WTC11 (cell line): ENCODE measurements around the gene RNF39. TPM values are rescaled to one million over a fixed set of nuclear protein-coding genes. Genes with fewer than 3 reads are reported as not detected.

ENCODE experiments used
- ATF3 ChIP-seq: sonication (generic); formaldehyde crosslinking; conservative IDR thresholded peaks from 2 replicates; pipeline ENCODE4 v1.8.1; 2022; ENCODE audit warnings: mild to moderate bottlenecking, missing genetic modification reagents
- ATF6 ChIP-seq: sonication (generic); formaldehyde crosslinking; IDR thresholded peaks from 2 replicates; pipeline ENCODE4 v1.8.1; 2023; ENCODE audit warnings: mild to moderate bottlenecking, missing genetic modification reagents
- CTCF ChIP-seq: fragments of 200-600 bp; IDR thresholded peaks from 2 replicates; pipeline ENCODE4 v1.8.0; 2022; ENCODE audit warnings: antibody characterized with exemption
- FOXP1 ChIP-seq: sonication (generic); formaldehyde crosslinking; IDR thresholded peaks from 2 replicates; pipeline ENCODE4 v1.8.0; 2022; ENCODE audit warnings: missing genetic modification reagents, mild to moderate bottlenecking, moderate library complexity, borderline replicate concordance
- FOXP4 ChIP-seq: sonication (generic); formaldehyde crosslinking; IDR thresholded peaks from 2 replicates; pipeline ENCODE4 v1.8.0; 2022; ENCODE audit warnings: mild to moderate bottlenecking, missing genetic modification reagents
- GTF2I ChIP-seq: fragments of 250-450 bp; sonication (Bioruptor Pico); conservative IDR thresholded peaks from 2 replicates; pipeline ENCODE4 v1.4.0; 2021; ENCODE audit warnings: mild to moderate bottlenecking
- JAZF1 ChIP-seq: fragments of 250-450 bp; sonication (Bioruptor Pico); IDR thresholded peaks from 2 replicates; pipeline ENCODE4 v1.9.0; 2021; ENCODE audit warnings: moderate library complexity, mild to moderate bottlenecking, inconsistent platforms
- JUN ChIP-seq: sonication (generic); formaldehyde crosslinking; IDR thresholded peaks from 2 replicates; pipeline ENCODE4 v1.8.0; 2023; ENCODE audit warnings: mild to moderate bottlenecking, missing genetic modification reagents
- MAX ChIP-seq: sonication (generic); formaldehyde crosslinking; IDR thresholded peaks from 2 replicates; pipeline ENCODE4 v1.8.0; 2022; ENCODE audit warnings: mild to moderate bottlenecking, missing genetic modification reagents
- MLX ChIP-seq: sonication (generic); formaldehyde crosslinking; IDR thresholded peaks from 2 replicates; pipeline ENCODE4 v1.8.1; 2023; ENCODE audit warnings: mild to moderate bottlenecking, missing genetic modification reagents, moderate library complexity
- NFE2L1 ChIP-seq: sonication (generic); formaldehyde crosslinking; IDR thresholded peaks from 2 replicates; pipeline ENCODE4 v1.8.1; 2023; ENCODE audit warnings: missing genetic modification reagents
- NR2C2 ChIP-seq: sonication (generic); formaldehyde crosslinking; IDR thresholded peaks from 2 replicates; pipeline ENCODE4 v1.8.0; 2022; ENCODE audit warnings: mild to moderate bottlenecking, missing genetic modification reagents
- OVOL2 ChIP-seq: fragments of 250-450 bp; sonication (Bioruptor Pico); IDR thresholded peaks from 2 replicates; pipeline ENCODE4 v1.9.0; 2021; ENCODE audit warnings: mild to moderate bottlenecking, borderline replicate concordance
- PRDM15 ChIP-seq: sonication (generic); formaldehyde crosslinking; IDR thresholded peaks from 2 replicates; pipeline ENCODE4 v1.8.0; 2022; ENCODE audit warnings: missing genetic modification reagents
- SMAD4 ChIP-seq: sonication (generic); formaldehyde crosslinking; IDR thresholded peaks from 2 replicates; pipeline ENCODE4 v1.8.0; 2022; ENCODE audit warnings: mild to moderate bottlenecking, missing genetic modification reagents
- SOX15 ChIP-seq: fragments of 250-450 bp; sonication (Bioruptor Pico); IDR thresholded peaks from 2 replicates; pipeline ENCODE4 v1.9.0; 2021; ENCODE audit warnings: mild to moderate bottlenecking
- TEAD4 ChIP-seq: sonication (generic); formaldehyde crosslinking; IDR thresholded peaks from 2 replicates; pipeline ENCODE4 v1.8.0; 2022; ENCODE audit warnings: mild to moderate bottlenecking, missing genetic modification reagents
- ZBTB43 ChIP-seq: sonication (generic); formaldehyde crosslinking; IDR thresholded peaks from 2 replicates; pipeline ENCODE4 v1.8.1; 2023; ENCODE audit warnings: mild to moderate bottlenecking, missing genetic modification reagents
- ZMAT4 ChIP-seq: fragments of 250-450 bp; sonication (Bioruptor Pico); IDR thresholded peaks from 2 replicates; pipeline ENCODE4 v1.9.0; 2021; ENCODE audit warnings: mild to moderate bottlenecking
- ZNF138 ChIP-seq: sonication (generic); formaldehyde crosslinking; conservative IDR thresholded peaks from 2 replicates; pipeline ENCODE4 v1.8.1; 2022; ENCODE audit warnings: mild to moderate bottlenecking, moderate library complexity, missing genetic modification reagents
- ZNF232 ChIP-seq: sonication (generic); formaldehyde crosslinking; IDR thresholded peaks from 2 replicates; pipeline ENCODE4 v1.8.0; 2022; ENCODE audit warnings: mild to moderate bottlenecking, missing genetic modification reagents
- ZNF423 ChIP-seq: fragments of 250-450 bp; sonication (Bioruptor Pico); IDR thresholded peaks from 2 replicates; pipeline ENCODE4 v2.1.2; 2022; ENCODE audit warnings: mild to moderate bottlenecking, moderate library complexity
- ZNF425 ChIP-seq: fragments of 250-450 bp; sonication (Bioruptor Pico); conservative IDR thresholded peaks from 2 replicates; pipeline ENCODE4 v1.9.0; 2021; ENCODE audit warnings: mild to moderate bottlenecking
- ZNF671 ChIP-seq: fragments of 250-450 bp; sonication (Bioruptor Pico); IDR thresholded peaks from 2 replicates; pipeline ENCODE4 v1.8.0; 2021; ENCODE audit warnings: mild to moderate bottlenecking
- total RNA-seq: library from RNA; stranded (reverse); gene quantifications from 3 replicates; pipeline ENCODE4 v1.2.3, GENCODE V29; 2021

The RNF39 gene
- total RNA-seq, 1 experiment from 2014 or later = 5.1 TPM

GRCh38 chr6:30100585-30101443 lies 25.2 kb upstream of the RNF39 start (continued):
- TF ChIP-seq FOXP1 (0 out of 2 replicates have a peak, but pooled peaks have one; percentile 14), SOX15 (no peak), ZNF423 (no peak), MLX (CRISPR knock-in tag) (no peak), SMAD4 (CRISPR knock-in tag) (0 out of 2 replicates have a peak, but pooled peaks have one; percentile 40), ZMAT4 (no peak), JAZF1 (CRISPR knock-in tag) (no peak), ZNF425 (CRISPR knock-in tag) (no peak), JUN (CRISPR knock-in tag) (no peak), PRDM15 (peak; percentile 82), CTCF (no peak), OVOL2 (CRISPR knock-in tag) (no peak), FOXP4 (0 out of 2 replicates have a peak, but pooled peaks have one; percentile 14), TEAD4 (CRISPR knock-in tag) (no peak), NFE2L1 (no peak), MAX (CRISPR knock-in tag) (peak; percentile 66; the same call in 1 of the 2 replicates), ZNF138 (CRISPR knock-in tag) (no peak), ZNF671 (CRISPR knock-in tag) (no peak), ZNF232 (CRISPR knock-in tag) (no peak), ZBTB43 (CRISPR knock-in tag) (no peak), ATF6 (CRISPR knock-in tag) (no peak), NR2C2 (CRISPR knock-in tag) (no peak), GTF2I (CRISPR knock-in tag) (no peak), ATF3 (CRISPR knock-in tag) (no peak)
